Stimulated activated CD8-positive, alpha-beta memory T cell treated with anti-CD3 and anti-CD28 coated beads, Interleukin-15, amount 100 ng/mL, for 1 hour (primary cell): Measurements from ENCODE around the gene CIB4.

ENCODE experiments used
- DNase-seq: peaks from one replicate; pipeline ENCODE4 v3.0.0-alpha.2; 2020; ENCODE audit warnings: low read depth

The CIB4 gene

GRCh38 chr2:26642429-26642828 lies 1.3 kb upstream of the CIB4 start:
- DNase-seq, result no peak

GRCh38 chr2:26640331-26640745 lies 828 bp downstream of the CIB4 start:
- no peak for DNase-seq

- DNase-seq, result no peak
These were observed 1.4 kb downstream of the CIB4 start for GRCh38 chr2:26639685-26640243.

- no peak for DNase-seq
These were observed 3.3 kb downstream of the CIB4 start for GRCh38 chr2:26637811-26638310.

- no peak for DNase-seq
These were observed 4.2 kb downstream of the CIB4 start for GRCh38 chr2:26636935-26637334.

- DNase-seq, result no peak
These were observed 5.8 kb downstream of the CIB4 start for GRCh38 chr2:26635401-26635800.

GRCh38 chr2:26634636-26635230 lies 6.4 kb downstream of the CIB4 start:
- DNase-seq, result no peak

GRCh38 chr2:26633993-26634595 lies 7.1 kb downstream of the CIB4 start:
- no peak for DNase-seq

GRCh38 chr2:26633351-26633945 lies 7.7 kb downstream of the CIB4 start:
- DNase-seq, result no peak

GRCh38 chr2:26632624-26633185 lies 8.5 kb downstream of the CIB4 start:
- DNase-seq, result no peak

GRCh38 chr2:26631401-26632170 lies 9.6 kb downstream of the CIB4 start:
- DNase-seq, result no peak

- no peak for DNase-seq
These were observed 10.4 kb downstream of the CIB4 start for GRCh38 chr2:26630669-26631360.

- DNase-seq, result no peak
These were observed 10.9 kb downstream of the CIB4 start for GRCh38 chr2:26630235-26630634.

GRCh38 chr2:26629751-26630150 lies 11.4 kb downstream of the CIB4 start:
- DNase-seq, result no peak

GRCh38 chr2:26629346-26629630 lies 11.9 kb downstream of the CIB4 start:
- no peak for DNase-seq

GRCh38 chr2:26628561-26629345 lies 12.4 kb downstream of the CIB4 start:
- DNase-seq, result no peak

GRCh38 chr2:26627350-26628105 lies 13.6 kb downstream of the CIB4 start:
- DNase-seq, result no peak

- DNase-seq, result no peak
These were observed 14.6 kb downstream of the CIB4 start for GRCh38 chr2:26626606-26627005.

- DNase-seq, result no peak
These were observed 17.3 kb downstream of the CIB4 start for GRCh38 chr2:26623541-26624495.
